ENCODE results near the gene DNAJB8.
A peak's percentile ranks its signal among the peaks of the same experiment; 100 is the strongest.

Gene DNAJB8

DNA sequence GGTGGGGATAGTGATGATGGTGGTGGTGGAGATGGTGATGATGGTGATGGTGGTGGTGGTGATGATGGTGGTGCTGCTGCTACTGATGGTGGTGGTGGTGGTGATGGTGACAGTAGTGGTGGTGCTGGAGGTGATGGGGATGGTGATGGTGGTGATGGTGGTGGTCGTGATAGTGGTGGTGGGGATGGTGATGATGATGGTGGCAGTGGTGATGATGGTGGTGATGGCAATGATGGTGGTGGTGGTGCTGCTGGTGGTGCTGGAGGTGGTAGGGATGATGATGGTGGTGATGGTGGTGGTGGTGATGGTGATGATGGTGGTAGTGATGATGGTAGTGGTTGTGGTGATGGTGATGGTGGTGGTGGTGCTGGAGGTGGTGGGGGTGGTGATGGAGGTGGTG, 21.3 kb downstream of the DNAJB8 start:
- DNase-seq (ENCODE audit: low spot score) = no peak

DNA sequence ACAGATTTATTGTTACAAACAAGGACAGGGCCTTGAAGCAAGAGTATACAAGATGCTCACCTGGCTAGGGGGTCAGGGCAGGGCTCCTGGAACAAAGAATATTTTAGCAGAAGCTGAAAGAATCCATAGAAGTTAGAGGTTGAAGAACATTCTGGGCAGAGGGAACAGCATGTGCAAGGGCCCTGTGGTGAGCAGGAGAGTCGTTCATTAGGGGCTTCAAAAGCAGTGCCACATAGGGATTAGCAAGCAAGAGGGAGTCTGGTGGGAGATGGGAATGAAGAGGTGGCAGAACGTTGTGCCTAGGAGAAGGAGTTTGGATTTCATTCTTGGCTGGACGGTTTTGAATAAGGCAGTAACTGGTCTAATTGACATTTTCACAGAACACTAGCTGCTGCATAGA, 22.9 kb downstream of the DNAJB8 start:
- no peak for DNase-seq (ENCODE audit: low spot score)

DNA sequence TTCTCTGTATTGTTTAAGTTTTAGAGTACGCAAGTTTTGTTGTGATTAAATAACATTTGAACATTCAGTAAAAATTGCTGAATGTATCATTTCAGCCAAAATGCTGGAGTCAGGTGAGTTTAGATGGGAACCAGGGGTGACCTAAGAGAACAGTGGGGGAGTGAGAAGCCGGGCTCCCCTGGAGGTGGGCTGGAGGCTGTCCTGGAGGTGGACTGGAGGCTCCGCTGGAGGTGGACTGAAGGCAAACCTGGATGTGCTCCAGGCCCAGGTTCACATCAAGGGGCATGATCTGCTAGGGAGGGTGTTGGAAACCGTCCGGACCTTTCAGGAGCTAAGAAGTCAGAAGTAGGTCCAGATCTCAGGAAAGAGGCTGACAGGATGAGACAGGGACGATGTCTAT, 23.7 kb downstream of the DNAJB8 start:
- DNase-seq (ENCODE audit: low spot score) = no peak

DNA sequence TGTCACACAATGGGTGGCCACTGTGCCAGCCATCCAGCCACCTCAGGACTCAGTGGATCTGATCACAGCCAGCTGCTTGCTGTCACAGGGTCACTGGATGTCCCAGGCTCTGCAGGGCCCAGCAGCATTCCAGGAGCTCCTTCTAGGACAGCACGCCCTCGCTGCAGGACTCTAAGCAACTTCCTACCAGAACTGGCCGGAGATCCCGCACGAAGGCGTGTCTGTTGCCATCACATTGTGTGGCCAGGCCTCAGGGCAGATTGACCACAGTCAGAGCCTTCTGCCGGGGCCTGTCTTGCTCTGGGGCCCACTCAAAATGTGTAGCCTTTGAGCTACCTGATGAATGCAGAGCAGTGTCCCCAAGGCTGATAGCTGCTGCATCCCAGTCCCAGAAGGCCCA, 24.6 kb downstream of the DNAJB8 start:
- DNase-seq (ENCODE audit: low spot score) = no peak

DNA sequence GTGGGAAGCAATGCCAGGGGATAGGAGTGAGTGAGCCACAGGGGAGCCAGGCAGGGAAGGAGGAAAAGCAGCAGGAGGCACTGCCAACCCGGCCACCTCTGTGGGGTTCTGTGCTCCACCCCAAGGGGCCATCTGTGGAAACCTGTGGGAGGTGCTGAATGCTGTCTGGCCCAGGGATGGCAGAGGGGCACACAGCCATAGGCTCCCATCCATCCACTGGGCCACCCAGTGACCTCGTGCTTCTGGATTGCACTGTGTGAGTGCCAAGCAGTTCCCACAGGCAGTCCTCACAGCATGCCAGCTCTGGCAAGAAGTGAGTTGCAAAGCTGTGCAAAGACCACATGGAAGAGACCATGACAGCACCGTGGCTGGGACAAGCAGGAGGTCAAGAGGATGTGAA, 27.5 kb downstream of the DNAJB8 start:
- DNase-seq (ENCODE audit: low spot score) = no peak

DNA sequence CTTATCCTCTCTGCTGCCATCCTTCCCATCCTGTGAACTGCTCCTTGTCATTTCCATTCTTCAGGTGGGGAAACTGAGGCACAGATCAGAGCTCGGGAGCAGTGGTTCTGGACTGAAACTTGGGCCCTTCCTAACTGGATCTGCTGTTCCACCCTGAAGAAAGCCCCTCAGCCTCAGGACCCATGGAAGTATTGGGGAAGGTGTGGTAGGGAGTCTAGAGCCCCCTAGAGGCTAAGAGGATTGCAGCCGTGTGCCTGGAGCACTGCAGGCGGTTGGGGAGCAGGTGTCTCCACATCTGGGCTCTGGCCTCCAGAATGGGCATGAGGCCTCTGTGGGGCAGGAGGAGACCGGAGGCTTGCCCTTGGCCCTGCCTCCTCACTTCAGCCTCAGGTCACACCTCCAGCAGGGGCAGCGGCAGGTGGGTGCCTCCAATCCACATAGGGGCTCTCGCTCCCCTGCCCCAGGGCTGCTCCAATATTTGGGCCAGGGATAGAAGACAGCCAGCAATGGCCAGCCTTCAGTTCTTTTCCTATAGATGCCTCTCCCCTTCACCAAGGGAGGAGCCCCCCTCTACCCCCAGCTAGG, 28.1 kb downstream of the DNAJB8 start:
- peak; percentile 72 for DNase-seq (ENCODE audit: low spot score)

DNA sequence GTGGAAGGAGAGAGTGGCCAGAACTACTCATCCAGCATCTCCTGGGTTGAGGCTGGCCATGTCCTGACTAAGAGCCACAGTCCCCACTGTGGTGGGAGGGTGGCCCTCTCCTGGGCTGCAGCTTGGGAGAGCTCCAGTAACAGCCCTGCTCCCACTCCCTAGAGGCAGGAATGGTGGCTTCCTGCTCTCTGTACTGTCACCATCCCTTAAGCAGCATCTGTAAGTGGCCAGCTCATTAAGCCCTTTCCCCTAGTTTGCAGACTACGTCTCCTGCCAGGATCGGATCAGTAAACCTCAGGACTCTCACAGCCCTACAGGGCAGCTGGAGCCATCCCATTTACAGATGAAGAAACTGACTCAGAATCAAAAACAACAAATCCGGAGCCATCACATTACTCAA, 30.5 kb downstream of the DNAJB8 start:
- DNase-seq (ENCODE audit: low spot score) = no peak

DNA sequence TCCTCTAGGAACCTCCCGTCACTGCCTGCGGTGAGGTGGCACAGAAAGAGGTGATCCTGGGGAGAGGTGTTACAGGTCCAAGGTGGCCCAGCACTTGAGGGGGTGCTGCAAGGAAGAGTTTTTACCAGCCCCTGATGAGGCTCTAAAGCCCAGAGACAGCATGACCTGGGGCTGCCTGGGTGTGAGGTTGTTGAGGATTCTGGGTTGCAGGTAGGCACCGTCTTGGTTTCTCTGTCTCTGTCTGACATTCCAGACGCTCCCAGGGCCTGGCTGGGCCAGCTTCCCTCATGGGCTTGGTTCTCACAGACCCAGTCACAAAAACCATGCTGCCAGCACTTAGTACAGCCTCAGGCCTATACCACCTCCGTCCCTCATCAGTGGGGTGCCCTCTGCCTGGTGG, 31.1 kb downstream of the DNAJB8 start:
- DNase-seq (ENCODE audit: low spot score) = no peak

DNA sequence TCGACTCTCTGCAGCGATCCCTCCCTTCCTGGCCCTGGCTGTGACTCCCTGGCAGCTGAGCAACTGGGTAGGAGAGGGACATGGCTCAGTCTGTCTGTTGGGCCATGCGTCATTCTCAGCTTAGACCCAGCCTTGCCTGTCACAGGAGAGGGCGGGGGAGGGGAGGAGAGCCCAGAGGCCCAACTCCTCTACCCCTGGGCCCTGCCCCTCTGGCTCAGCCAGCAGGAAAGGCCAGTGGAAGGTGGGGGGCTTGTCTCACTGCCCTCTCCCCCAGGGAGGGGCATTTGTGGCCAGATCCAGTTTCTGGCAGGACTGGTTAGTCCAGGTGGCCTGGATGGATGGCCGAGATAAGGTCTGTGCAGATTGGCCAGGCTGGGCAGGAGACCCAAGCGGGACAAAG, 31.6 kb downstream of the DNAJB8 start:
- DNase-seq (ENCODE audit: low spot score) = no peak

DNA sequence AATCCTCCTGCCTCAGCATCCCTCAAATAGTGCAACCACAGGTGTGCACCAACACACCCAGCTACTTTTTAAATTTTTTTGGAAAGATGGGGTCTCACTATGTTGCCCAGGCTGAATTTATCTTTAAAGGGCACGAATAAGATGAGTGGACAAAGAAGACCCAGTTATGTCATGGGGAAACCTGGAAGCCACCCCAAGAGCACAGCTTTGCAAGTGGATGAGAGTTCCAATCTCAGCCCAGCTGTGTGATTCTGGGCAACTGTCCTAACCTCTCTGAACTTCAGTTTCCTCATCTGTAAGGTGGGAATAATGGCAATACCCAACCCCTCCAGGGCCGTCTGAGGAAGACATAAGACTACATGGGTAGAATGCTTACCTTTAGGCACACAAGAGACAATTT, 32.2 kb downstream of the DNAJB8 start:
- DNase-seq (ENCODE audit: low spot score) = no peak

DNA sequence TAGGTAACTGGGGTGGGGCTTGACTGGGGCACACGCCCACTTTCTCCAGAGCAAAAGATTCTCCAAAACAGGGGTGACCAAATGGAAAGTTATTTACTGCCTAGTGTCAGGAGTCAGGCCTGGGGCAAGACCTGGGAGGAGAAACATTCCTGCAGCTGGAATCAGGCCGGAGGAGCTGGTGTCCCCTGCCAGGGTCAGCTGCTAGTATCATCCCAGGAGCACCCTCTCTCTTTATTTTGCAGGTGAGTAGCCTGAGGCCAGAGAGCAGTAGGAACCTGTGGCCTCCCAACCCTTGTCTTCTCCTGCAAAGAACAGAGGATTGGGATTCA, 32.9 kb downstream of the DNAJB8 start:
- no peak for DNase-seq (ENCODE audit: low spot score)

DNA sequence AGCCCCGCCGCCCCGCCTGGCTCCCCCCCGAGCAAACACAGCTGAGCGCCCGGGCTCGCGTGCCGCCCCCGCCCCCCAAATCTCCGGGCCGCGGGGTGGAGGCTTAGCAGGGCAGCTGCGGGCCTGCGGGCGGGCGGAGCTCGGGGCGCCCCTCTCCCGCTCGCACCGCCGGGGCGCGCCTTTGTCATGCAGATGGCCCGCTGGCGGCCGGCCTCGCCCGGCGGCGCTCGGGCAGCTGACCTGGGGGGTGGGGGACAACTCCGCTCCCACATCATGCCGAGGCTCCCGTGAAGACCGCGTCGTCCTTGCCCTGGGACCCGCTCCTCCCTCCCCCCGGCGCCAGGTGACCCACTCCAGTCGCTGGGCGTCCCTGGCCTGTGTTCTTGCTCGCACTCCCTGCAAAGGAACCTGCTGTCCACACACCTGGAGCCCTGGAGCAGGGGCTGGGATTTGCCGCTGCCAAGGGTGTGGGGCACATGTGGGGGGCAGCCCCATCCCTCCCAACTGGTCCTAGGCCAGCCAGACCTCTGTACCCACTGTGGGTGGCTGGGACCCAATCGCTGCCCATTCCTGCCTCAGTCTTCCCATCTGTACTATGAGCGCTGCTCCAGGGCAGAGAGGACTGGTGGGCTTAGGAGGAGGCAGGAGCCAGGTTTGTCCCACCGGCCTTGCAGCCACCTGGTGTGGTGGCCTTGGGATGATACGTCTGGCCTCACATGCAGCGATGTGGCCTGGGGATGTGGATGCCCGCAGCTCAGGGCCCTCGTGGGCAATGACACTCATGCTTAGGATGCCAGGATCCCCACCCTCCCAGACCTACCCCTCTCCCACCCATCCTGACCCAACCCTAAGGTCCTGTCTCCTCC, 33.5 kb downstream of the DNAJB8 start:
- peak; percentile 51 for DNase-seq (ENCODE audit: low spot score)

DNA sequence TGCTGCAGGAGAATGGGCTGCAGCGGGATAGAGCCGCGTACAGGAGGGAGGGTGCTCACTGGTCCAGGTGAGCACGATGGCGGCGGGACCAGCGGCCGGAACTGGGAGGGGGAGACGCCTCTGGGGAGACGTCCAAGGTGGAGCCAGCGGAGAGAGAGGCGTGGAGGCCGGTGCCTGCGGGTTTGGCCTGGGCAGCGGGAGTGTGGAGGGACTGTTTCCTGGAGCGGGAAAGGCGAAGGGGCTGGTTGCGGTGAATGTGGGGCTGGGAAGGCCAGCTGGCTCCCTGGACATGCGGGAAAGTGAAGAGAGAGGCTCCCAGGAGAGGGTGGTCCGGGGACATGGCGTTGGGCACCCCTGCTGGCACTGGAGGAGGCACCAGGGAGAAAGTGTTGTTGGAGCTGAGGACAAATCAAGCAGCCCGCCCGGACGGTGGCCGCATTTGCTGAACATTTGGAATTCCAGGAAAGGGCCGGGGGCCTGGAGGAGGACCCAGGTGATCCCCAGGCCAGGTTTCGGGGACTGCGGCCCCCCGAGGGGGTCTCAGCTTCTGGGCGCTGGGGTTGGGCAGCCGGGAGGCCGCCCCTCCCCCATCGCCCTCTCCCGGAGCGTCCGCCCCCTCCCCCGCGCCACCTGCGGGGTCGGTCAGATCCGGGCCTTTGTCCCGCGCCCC, 34.3 kb downstream of the DNAJB8 start:
- DNase-seq (ENCODE audit: low spot score) = peak; percentile 51

DNA sequence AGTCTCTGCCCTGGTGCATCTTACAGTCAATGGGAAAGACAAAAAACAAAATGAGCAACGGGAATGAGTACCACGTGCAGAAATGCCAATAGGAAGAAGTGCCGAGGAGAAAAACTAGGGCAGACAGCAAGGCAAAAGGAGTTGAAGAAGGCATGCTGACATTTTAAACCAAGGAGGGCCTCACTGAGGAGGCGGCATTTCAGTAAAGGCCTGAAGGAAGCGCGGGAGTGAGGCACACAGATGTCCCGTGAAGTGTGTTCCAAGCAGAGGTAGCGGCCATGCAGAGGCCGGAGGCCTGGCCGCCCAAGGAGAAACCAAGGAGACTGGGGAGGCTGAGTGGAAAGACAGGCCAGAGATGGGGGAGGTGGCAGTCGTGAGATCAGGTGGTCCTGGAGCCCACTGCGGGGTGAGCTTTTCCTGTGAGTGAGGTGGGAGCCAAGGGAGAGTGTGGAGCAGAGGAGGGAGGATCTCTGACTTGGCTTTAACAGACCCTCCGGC, 34.8 kb downstream of the DNAJB8 start:
- no peak for DNase-seq (ENCODE audit: low spot score)

DNA sequence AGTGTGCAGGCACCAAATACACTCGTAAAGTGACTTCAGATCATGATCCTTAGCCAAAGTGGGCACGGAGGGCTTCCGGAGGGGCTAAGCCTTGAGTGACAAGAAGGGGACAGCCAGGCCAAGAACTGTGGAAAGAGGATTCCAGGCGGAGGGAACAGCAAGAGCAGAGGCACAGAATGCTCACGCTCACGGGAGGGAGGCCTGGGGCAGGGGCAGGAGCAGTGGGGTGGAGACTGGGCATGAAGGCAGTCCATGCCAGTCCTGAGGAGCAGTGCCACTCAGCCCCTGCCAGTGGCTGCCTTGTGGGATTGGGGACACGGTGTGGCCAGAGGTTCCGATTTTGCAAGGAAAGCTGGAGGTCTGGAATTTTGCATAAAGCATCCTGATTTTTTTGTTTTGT, 36.0 kb downstream of the DNAJB8 start:
- DNase-seq (ENCODE audit: low spot score) = no peak

DNA sequence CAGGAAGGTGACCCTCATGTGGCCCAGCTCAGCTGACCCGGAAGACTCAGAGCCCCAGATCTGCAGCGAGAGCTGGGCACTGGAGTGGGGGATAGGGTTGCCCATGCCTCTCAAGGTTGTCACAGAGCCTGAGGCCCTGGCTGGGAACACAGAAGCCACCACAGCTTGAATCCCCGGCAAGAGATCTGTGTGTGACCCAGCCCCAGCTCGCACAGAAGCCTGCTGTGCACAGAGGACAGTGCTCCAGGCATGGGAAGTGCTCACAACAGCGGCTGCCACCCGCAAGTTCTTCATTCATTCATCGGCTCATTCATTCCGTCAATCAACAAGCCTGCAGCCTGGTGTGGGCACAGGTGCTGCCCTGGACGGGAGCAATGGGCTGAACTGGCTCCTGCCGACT, 36.4 kb downstream of the DNAJB8 start:
- no peak for DNase-seq (ENCODE audit: low spot score)

DNA sequence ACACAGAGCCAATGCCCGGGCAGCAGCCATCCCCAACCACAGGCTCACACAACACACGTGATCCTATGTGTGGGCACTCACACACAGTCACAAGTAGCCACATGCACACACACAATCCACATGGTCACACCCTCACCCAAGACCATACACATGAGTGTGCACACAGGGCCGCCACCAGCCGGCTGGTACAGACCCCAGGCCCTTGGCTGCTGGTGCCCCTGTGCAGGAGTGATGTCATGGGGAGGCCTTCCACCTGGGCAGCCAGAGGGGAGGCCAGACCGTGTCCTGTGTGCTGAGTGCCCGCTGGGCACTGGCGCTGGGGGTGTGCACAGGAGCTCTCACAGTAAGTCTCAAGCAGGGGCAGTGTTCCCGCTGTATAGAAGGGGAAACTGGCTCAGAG, 36.9 kb downstream of the DNAJB8 start:
- DNase-seq (ENCODE audit: low spot score) = no peak

DNA sequence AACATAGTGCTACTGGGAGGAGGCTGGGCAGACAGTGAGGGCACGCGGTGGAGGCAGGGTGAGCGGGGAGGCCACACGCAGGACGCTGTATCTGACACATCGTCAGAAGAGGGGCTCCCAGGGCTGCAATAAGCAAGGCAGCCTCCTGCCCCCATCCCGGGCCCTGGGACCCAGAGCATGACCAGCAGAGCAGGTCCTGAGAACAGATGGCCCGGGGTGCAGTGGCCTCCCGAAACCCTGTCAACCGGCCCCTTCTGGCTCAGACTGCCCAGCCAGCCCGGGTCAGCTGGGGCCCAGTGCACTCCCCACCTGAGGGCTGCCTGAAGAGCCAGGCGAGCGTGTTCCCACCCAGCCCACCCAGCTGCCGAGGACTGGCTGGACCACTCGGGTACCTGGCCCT, 37.4 kb downstream of the DNAJB8 start:
- no peak for DNase-seq (ENCODE audit: low spot score)

DNA sequence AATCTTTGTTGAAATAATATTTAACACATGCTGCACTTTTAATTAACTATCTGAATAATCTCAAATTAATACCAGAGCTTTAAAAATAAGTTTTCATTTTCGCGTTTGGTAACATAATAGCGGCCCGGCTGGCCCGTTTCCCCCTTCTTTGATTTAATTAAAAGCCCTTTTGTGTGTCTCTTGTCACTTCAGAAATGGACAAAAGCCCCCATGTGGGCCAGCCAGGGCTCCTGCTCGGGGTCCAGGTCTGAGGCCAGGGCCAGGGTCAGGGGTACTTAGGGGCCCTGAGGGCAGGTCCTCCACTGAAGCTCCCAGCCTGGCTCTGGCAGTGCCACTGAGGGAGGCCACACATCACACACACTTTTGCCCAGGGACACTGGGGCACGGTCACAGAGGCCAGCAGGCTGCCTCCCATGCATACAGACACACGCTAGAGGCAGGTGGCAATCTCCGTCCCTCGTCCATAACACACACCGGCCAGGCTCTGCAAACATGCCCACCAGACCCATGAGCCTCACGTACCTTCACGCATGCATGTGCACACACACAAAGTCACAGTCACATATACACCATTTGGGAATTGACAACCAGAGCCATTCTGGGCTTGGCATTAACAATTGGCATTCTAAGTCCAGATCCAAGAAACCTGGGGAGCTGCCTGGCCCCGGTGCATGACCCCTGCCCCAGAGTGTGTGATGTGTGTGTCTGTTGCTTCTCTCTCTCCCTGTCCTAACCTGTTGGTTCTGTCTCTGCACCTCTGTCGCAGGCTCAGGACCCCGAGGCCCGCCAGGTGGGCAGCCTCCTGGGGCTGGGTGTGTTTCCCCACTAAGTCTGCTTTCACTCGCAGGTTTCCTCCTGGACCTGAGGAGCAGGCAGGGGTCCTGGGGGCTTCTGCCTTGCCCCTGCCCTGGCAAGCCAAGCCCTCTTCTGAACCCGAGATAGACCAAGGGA, 38.5 kb downstream of the DNAJB8 start:
- DNase-seq (ENCODE audit: low spot score) = no peak

DNA sequence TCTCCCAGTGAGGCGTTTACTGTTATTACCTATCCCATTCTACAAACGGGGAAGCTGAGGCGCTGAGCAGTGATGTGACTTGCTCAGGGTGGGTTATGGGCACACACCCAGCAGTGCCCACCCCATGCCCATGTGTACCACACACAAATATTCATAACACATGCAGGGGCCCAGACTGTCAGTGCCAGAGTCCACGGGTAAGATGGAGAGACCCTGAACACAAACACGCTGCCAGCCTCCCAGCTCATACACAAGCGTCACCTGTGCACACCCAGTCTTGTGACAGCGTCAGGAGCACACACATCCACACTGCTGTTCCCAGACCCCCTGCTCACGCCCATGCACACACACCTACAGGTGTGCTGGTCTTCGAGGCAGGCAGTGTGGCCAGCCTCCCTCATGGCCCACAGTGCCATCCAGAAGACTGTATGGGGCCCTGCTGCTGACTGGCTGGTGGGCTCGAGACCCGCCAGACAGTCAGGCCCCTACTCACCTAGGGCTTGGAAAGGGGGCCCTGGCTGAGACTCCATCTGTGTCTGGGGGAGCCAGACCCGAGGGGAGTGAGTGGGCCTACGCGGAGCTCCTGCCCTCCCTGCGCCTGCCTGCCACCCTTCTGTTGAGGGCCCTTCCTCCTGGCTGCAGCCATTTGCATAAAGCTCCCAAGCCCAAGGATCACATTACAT, 39.4 kb downstream of the DNAJB8 start:
- no peak for DNase-seq (ENCODE audit: low spot score)

DNA sequence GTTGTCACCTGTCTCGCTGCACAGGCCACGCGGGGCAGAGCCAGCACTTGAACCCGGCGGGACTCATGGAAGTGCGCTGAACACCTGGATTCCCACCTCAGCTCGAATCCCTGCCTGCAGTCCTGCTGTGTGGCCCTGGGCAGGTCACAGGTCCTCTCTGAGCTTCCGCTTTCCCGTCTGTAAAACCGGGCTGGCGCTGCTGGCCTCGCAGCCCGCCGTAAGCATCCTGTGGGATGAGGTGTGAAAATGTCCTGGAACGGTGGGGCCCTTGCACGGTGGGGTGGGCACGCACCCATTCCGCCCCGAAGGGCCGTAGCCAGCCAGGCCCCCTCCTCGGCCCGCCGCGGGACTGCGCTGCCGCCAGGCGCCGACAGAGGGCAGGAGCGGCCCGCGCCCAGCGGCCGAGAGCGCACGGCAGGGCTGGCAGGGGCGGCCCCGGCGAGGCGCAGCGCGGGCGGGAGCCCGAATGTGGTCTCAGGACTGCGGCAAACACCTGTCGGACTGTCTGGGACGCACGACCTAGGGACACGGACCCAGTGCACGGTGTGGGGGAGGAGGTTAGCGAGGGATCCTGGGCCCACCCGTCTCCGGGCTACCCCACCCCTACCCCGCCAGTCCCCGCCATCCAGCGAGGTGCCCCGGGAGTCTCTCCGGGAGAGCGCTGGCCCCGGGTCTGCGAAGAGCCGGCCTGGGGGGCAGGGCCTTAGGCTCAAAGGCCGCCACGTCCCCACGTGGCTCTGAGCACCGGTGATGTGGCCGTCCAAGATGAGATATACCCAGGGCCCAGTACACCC, 40.4 kb downstream of the DNAJB8 start:
- DNase-seq (ENCODE audit: low spot score) = peak; percentile 95

Measured in HuH-7 (cell line).